Measurements from ENCODE around the gene KCNH1. TPM values are rescaled to one million over a fixed set of nuclear protein-coding genes. Genes with fewer than 3 reads are reported as not detected.

The KCNH1 gene
- total RNA-seq, 1 donor from 2014 or later, result not detected

DNA sequence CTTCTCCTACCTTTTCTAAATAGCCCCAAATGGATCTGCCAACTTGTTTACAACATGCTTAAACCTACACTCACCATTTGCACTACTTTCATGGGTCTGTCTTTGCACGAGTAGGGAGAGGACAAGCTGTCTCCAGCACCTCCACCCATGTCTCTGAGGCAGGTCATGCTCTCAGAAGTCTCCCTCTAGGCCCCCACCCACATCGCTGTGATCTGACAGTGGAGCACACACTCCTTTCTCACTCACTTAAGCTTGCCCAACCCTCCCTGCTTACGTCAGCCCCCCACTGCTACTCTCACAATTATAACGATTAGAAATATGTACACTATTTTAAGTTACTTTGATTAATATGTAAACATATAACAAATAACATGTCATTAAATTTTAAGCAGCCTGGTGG, 141.1 kb downstream of the KCNH1 start:
- Histone ChIP-seq H3K27ac (no peak overlapping the region), H3K4me1 (no peaks in the 10 kb centered on the region), H3K36me3 (no peaks in the 10 kb centered on the region), H3K27me3 (no peaks in the 10 kb centered on the region), H3K4me3 (no peak overlapping the region), H3K9me3 (no peaks in the 10 kb centered on the region)
- ATAC-seq, result no peak
- intact Hi-C loops (cut with DNase I), result no loop called here
- TF ChIP-seq, protein P1, sequence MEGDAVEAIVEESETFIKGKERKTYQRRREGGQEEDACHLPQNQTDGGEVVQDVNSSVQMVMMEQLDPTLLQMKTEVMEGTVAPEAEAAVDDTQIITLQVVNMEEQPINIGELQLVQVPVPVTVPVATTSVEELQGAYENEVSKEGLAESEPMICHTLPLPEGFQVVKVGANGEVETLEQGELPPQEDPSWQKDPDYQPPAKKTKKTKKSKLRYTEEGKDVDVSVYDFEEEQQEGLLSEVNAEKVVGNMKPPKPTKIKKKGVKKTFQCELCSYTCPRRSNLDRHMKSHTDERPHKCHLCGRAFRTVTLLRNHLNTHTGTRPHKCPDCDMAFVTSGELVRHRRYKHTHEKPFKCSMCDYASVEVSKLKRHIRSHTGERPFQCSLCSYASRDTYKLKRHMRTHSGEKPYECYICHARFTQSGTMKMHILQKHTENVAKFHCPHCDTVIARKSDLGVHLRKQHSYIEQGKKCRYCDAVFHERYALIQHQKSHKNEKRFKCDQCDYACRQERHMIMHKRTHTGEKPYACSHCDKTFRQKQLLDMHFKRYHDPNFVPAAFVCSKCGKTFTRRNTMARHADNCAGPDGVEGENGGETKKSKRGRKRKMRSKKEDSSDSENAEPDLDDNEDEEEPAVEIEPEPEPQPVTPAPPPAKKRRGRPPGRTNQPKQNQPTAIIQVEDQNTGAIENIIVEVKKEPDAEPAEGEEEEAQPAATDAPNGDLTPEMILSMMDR (IDR thresholded peaks at IDR 0.05), result no peak
- no peak for DNase-seq

DNA sequence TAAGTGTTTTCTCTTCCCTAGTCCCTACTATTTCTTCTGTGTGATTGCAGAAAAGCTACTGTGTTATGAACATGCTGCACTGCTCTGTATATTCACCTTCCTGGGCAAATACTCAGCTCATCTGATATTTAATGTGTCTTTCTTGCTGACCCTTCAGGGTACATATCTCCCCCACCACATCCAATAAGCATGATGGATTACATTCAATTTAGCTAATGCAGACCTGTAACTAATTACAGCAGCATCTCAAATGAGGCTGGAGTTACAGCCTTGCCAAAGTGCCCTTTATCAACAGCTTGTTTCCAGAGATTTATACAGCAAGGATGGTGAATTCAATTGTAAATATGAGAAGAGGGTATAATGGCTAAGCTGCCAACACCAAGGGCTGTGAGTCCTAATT, 144.0 kb downstream of the KCNH1 start:
- Histone ChIP-seq H3K27ac (no peak overlapping the region), H3K9me3 (no peaks in the 10 kb centered on the region), H3K4me1 (no peaks in the 10 kb centered on the region), H3K36me3 (no peaks in the 10 kb centered on the region), H3K27me3 (no peaks in the 10 kb centered on the region), H3K4me3 (no peak overlapping the region)
- TF ChIP-seq, protein P1 (IDR thresholded peaks at IDR 0.05), result no peak
- DNase-seq (no peak), ATAC-seq (no peak)
- intact Hi-C loops (cut with DNase I), result no loop called here

DNA sequence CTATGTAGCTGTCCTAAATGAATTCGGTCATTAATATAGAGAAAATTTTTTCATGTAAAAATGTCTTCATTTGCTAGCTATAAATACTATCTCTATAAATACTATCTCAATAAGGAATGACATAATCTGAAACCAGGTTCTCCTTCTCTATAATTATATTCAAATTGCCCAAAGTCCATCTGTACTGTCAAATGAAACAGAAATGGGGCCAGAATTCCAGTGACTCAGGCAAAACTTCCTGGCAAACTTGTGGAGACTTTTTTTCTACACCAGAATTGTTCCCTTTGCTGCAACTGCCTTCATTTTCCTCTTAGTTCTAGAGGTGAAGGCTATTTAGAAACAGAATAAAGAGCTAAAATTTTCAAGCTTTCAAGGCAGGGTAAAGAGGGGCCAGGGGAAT, 152.5 kb downstream of the KCNH1 start:
- no peaks in the 10 kb centered on the region for H3K36me3 ChIP-seq
- intact Hi-C loops (cut with DNase I), result no loop called here
- ATAC-seq (no peak), DNase-seq (no peak)
- no peaks in the 10 kb centered on the region for H3K4me1 ChIP-seq
- H3K27me3 ChIP-seq, result no peaks in the 10 kb centered on the region
- no peak overlapping the region for H3K4me3 ChIP-seq
- H3K27ac ChIP-seq, result no peak overlapping the region
- TF ChIP-seq, protein P1 (IDR thresholded peaks at IDR 0.05), result no peak
- H3K9me3 ChIP-seq, result no peaks in the 10 kb centered on the region

DNA sequence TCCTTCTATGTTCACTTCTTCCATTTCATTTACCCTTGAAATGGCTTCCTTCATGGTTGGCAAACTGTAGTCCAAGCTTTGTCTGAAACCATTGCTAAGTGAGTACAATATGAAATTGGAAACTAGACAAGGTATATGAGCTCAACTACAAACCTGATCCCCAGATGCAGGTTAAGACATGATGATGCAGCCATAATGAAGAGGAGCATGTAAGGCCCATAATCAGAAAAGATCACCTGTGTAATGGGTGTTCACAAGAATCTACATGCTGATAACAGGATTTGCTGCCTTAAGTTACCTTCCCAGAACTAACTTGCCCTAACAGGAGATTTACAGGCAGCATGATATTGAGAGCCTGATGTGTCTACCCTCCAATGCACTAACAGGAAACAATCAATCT, 153.9 kb downstream of the KCNH1 start:
- Histone ChIP-seq H3K27me3 (no peaks in the 10 kb centered on the region), H3K4me3 (no peak overlapping the region), H3K4me1 (no peaks in the 10 kb centered on the region), H3K27ac (no peak overlapping the region), H3K9me3 (no peaks in the 10 kb centered on the region), H3K36me3 (no peaks in the 10 kb centered on the region)
- TF ChIP-seq, protein P1 (IDR thresholded peaks at IDR 0.05), result no peak
- DNase-seq, result no peak
- no peak for ATAC-seq
- intact Hi-C loops (cut with DNase I), result no loop called here

DNA sequence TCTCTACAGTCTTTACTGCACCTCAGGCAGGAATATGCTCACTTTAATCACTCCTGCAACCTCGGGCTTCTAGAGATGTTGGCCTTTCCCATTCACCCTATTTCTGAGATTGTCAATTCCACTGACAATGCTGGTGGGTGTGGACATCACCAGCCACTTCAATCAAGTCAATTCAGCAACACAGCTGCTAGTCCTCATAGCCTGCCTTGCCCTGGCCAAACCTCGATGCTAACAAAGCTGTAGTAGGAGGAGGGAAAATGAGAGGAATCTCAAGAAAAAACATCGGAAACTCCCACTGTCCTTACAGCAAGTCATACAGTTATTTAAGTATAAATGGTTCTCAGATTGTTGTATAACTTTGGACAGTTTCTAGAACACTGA, 155.0 kb downstream of the KCNH1 start:
- Histone ChIP-seq H3K4me1 (no peaks in the 10 kb centered on the region), H3K9me3 (no peaks in the 10 kb centered on the region), H3K27me3 (no peaks in the 10 kb centered on the region), H3K4me3 (no peak overlapping the region), H3K27ac (no peak overlapping the region), H3K36me3 (no peaks in the 10 kb centered on the region)
- ATAC-seq (no peak), DNase-seq (no peak)
- intact Hi-C loops (cut with DNase I), result no loop called here
- TF ChIP-seq, protein P1 (IDR thresholded peaks at IDR 0.05), result no peak

DNA sequence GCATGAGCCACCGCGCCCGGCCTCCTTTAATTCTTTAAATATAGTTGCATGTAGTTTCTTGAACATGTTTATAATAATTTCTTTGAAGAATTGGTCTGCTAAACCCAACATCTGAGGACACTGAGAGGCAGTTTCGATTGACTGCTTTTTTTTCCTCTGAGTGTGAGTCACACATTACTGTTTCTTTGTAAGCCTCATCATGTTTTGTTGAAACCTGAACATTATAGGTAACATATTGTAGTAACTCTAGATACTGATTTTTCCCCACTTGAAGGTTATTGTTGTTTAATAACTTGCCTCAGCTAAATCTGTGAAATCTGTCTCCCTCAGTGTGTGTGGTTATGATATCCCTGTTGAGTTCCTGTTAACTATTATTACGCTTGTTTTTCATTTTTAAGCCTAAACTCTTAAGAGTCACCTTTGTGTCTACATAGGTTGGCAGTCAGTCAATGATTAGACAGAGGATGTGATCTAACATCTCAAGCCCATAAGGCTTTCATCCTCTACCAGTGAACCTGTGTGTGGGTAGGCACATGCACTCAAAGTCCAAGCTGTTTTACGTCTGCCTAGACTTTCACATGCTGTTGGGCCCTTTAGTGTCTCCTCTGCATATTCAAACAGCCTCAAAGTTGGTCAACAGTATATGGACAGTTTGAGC, 155.5 kb downstream of the KCNH1 start:
- TF ChIP-seq, protein P1 (IDR thresholded peaks at IDR 0.05), result no peak
- no peak for ATAC-seq
- DNase-seq, result no peak
- intact Hi-C loops (cut with DNase I), result no loop called here
- Histone ChIP-seq H3K27me3 (no peaks in the 10 kb centered on the region), H3K27ac (no peak overlapping the region), H3K9me3 (no peaks in the 10 kb centered on the region), H3K4me1 (no peaks in the 10 kb centered on the region), H3K36me3 (no peaks in the 10 kb centered on the region), H3K4me3 (no peak overlapping the region)
